Medulla oblongata (tissue), 1 donor: ENCODE measurements around the gene CCR1.
"Not testable (repeated sequence)": the region's sequence is repeated elsewhere in the genome, so short reads cannot be mapped to it uniquely, and the experiment has no call there.

Source experiments
- DNase-seq: peaks from one replicate; pipeline ENCODE4 v3.0.0-alpha.2; 2015; ENCODE audit errors: extremely low spot score

CCR1 gene

DNA sequence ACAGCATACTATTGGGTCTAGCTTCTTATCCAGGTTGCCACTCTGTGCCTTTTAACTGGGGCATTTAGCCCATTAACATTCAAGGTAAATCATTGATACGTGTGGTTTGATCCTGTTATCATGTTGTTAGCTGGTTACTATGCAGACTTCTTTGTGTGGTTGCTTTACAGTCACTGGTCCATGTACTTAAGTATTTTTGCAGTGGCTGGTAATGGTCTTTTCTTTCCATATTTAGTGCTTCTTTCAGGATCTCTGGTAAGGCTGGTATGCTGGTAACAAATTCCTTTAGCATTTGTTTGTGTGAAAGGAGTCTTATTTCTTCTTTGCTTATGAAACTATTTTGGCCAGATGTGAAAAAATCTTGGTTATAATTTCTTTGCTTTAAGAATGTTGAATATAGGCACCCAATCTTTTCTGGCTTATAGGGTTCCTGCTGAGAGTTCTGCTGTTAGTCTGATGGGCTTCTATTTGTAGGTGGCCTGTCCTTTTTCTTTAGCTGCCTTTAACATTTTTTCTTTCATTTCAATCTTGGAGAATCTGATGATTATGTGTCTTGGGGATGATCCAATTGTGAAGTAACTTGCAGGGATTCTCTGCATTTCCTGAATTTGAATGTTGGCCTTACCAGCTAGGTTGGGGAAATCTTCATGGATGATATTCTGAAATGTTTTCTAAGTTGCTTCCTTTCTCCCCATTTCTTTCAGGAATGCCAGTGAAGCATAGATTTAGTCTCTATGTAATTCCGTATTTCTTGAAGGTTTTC lies 39.3 kb downstream of the CCR1 start:
- DNase-seq: no peak

DNA sequence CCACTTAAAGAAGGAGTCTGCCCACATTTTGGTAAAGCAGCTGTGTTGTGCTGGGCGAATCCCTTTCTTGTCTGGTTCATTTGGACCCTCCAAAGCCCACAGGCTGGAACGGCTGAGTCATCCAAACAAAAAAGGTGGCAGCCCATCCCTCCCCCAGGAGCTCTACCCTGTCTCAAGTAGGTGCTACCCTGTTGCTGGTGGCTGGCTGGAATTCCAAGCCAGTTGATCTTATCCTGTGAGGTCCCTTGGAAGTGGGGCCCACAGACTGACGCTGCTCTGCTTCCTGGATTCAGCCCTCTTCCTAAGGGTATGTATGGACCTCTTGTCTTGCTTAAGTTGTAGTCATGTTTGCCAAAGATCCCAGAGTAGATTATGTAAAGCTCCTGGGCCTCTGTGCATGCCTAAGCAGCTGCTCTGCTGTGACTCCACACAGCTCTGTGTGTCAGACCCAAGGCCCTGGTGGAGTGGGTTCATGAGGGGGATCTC lies 44.5 kb downstream of the CCR1 start:
- no peak for DNase-seq

DNA sequence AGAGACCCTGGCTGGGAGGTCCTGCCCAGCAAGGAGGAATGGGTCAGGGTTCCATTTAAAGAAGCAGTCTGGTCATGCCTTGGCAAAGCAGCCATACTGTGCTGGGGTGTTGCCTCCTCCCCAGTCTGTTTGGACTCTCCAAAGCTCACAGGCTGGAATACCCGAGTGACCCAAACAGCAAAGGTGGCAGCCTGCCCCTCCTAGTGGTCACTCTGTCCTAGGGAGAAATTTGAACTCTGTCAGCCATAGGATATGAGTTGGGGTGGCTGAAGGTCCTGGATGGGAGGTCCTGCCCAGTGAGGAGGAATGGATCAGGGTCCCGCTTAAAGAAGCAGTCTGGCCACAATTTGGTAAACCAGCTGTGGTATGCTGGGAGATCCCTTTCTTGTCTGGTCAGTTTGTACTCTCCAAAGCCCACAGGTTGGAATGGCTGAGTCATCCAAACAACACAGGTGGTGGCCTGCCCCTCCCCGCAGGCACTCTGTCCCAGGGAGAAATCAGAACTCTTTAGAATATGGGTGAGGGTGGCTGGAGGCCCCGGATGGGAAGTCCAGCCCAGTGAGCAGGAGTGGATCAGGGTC lies 45.0 kb downstream of the CCR1 start:
- no peak for DNase-seq

DNA sequence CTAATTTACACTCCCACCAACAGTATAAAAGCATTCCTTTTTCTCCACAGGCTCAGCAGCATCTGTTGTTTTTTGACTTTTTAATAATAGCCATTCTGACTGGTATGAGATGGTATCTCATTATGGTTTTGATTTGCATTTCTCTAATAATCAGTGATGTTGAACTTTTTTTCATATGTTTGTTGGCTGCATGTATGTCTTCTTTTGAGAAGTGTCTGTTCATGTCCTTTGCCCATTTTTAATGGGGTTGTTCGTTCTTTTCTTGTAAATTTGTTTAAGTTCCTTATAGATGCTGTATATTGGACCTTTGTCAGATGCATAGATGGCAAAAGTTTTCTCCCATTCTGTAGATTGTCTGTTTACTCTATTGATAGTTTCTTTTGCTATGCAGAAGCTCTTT lies 50.4 kb downstream of the CCR1 start:
- not testable (repeated sequence) for DNase-seq

DNA sequence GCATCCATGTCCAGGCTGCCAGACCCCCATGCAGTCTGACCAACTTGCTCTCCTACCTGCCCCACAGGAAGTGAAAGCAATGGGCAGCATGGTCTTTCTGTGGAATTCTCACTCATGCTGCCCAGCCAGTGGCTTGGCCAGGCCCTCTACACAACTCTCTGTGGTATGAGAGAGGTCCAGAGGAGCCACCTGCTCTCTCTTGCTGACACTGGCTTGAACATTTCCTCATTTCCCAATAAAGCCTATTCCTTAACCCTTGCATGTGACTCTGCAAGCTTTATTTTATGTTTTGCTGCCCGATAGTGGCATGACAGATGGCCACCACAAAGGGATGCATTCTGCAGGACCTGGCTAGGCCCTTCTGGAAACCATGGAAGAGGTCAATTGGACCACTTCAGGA lies 53.8 kb downstream of the CCR1 start:
- DNase-seq: no peak
